GM19035 (cell line): ENCODE measurements around the gene GPSM1.

ENCODE experiments used
- ATAC-seq: cut with Tn5 transposase; IDR thresholded peaks from one replicate; pipeline ENCODE4 v1.9.1; 2021; ENCODE audit not compliant: unreplicated experiment

GPSM1 gene

DNA sequence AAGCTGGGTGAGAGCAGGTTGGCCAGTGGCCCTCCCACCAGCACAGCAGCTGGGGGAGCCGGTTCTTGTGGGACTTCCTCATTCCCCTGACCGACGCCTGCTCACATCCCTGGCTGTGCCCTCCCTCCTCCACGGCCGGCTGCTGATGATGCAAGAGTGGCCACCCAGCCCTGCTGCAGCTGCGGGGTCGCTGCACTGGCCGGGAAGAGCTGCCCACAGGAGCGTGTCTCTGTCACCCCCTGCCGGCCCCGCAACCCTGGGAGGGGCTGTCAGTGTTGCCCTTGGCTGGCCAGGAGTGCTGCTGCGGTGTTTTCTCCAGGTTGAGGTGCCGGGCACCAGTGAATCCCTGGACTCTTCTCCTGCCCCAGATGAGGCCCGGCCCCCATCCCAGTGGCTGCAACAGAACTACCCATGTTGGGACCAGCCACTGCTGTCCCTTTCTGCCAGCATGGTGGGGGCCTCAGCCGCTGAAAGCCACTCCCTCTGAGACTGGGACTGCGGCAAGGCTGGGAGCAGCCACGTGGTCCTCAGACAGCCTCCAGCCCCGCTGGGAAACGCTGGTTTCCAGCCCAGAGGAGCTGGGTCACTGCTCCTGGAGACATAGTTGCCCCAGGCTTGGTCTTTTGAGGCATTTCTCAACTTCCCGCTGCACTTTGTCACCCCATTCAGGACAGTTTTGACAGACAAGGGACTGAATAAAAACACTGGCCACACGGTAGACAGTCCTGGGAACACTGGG is 45.4 kb downstream of the GPSM1 start:
- no peak for ATAC-seq

DNA sequence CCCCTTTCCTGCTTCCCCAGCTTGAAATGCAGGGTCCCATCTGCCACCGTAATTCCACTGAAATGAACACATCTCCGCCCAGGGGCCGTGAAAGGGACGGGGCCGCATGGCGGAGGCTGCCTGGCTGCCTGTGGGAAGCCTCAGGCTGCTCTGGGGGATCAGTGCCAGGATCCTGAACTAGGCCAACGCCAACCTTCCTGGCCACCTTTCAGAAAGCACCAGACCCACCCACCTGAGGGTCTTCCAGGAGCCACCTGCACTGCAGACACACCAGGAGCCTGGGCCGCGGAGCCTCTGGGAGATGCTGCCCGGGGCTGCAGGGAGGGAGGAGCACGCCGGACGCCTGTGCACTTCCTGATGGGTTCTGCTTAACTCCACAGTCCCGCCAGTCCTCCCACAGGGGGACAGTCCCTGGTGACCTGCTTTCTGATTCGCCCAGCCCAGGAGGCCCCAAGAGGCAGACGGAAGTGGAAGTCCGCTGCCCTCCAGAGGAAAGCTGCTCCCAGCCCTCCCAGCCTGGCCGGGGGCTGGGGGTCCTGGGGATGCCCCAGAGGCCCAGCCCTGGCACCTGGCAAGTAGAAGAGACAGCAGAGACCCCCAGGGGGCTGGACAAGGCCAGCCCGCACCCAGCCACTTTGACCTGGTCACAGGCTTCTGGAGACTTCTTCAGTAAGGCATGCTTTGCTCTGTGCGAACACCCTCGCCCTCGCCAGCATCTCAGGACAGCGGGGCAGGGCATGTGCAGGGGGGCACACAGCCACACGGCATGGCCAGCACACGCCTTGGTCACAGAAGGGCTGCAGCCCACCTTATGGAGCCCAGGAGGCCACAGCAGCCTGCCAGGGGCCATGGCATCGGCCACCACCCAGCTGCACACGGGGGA is 46.2 kb downstream of the GPSM1 start, which contains the start of gene CARD9:
Gene CARD9, minus strand, starts transcription at position 370 of the 883 bp plus-strand sequence. CDS start 1,591 bp downstream, outside the sequence.
- ATAC-seq: no peak

DNA sequence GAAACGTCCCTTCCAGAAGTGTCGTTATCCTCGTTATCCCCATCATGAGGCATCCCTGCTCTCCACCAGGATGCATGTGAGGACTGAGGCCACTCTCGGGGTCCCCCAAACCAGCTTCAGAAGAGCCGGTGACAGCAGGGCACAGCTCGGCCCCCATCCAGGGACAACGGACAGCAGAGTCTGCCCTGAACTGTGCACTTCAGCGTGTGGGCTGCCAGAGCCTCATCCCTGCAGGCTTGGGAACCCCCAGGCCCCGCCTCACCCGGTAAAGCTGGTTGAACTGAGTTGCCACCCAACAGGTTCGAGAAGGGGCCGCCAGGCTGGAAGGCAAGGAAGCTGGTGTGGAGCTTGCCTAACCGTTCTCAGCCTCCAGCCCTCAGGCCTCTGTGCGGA is 46.8 kb downstream of the GPSM1 start:
- ATAC-seq: no peak

DNA sequence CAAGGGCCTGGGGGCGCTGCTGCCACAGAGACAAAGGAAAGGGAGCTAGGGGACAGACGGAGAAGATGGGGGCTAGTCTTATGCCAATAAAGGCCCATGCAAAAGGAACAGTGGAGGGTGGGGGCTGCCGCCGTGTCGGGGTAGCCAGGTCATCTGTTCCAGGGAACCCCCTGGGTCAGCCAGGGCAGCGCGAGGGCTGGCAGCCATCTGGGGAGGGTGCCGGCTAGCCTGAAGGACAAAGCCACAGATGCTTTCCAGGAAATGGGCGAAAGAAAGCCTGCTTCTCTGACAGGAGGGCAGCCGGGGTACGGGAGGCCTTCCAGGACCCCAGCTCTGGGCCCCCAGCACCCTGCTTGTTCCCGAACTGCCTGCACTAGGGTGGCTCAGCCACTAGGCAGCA is 47.8 kb downstream of the GPSM1 start:
- ATAC-seq: no peak

DNA sequence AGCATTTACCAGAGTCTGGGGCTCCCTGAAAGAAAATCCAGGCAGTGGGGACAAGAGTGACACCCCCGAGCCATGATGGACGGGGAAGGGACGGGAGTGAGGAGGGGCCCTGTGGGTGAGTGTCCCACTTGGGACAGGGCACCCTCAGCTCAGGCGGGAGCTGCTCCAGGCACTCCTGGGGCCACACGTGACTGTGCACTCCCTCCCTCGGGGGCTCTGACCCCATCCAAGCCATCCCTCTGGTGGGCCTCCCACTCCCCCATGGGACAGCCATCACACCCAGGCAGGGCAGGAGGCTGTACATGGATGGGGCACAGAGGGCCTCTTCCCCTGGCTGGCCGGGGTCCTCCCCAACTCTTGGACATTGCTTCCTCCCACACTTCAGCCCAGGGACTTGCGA is 49.1 kb downstream of the GPSM1 start:
- no peak for ATAC-seq

DNA sequence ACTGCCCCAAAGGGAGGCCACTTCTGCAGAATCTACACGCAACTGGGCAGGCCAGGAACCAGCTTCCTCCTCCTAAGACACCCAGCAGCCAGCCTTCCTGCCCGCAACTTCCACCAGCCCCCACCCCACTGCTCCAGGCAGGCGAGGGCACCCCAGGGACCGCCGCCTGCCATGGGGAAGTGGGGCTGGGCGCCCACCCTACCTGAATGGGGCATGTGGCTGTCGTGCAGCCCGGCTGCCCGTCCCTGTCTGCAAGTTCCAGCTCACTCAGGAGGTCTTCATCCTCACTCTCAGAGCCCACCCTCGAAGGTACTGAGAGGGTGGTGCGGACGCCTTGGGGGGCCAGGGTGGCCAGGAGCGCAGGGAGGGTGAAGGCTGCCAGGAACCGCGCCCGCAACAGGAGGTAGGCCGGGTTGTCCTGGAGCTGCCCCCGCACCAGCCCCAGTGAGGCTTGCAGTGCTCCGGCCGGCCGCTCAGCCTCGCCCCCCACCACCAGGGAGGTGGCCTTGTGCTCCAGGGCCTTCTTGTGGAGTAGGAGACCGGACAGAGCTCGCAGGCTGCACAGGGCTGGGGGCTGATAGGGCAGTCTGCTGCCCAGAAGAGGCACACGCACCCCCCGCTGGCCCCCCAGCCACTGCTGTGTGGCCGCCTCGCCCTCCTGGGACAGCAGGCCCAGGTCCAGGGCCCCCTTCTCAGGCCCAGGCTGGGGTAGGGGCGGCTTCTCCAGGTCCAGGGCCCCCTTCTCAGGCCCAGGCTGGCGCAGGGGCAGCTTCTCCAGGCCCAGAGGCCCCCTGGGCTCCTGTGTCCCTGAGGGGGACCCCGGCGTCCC is 50.2 kb downstream of the GPSM1 start:
- ATAC-seq: no peak

DNA sequence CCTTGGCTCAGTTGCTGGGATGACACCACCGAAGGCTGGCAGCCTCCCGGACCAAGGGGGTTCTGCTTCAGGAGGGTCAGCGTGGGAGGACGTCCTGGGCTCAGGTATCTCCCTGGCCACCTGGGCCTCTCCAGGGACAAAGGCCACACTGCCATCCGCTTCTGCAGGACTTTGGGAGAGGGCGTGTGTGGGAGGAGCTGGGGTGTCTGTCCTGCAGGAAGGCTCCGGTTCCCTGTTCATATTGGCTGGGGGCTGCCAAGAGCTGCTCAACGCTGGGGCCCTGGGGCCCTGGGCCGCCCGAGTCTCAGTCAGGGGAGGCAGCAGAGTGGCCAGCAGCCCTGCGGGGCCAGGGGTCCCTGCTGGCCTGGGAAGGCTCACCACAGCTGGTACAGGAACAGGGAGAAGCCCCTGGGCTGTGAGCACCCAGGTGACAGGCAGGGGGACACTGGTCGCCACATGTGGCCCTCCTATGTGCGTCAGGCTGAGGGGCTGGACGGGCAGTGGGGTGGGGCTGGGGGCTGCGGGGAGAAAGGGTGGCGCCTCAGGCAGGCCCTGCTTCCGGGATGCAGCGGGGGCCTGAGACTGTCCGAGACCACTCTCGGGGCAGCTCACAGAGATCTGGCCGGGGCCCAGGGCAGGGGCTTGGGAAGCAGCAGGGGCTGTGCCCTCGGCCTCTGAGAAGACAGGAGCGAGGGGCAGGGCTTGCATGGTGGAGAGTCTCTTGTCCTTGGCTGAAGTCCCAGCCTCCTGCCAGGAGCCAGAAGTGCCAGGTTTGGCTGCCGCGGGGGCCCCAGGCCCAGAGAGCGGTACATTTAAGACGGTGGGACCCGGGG is 51.0 kb downstream of the GPSM1 start:
- ATAC-seq: no peak

DNA sequence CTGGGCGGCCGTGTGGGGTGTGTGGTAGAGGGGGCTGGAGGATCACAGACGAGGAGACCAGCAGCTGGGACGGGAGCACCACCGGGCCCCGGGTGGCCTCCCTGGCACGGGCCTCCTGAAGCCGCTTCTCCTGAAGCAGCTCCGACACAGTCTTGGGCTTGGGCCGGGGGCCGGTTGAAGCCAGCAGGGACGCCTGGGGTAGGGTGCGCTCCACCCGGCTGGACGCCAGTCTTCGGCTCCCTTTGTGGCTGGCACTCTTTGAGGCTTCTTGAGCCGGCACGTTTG is 51.6 kb downstream of the GPSM1 start:
- ATAC-seq: no peak

DNA sequence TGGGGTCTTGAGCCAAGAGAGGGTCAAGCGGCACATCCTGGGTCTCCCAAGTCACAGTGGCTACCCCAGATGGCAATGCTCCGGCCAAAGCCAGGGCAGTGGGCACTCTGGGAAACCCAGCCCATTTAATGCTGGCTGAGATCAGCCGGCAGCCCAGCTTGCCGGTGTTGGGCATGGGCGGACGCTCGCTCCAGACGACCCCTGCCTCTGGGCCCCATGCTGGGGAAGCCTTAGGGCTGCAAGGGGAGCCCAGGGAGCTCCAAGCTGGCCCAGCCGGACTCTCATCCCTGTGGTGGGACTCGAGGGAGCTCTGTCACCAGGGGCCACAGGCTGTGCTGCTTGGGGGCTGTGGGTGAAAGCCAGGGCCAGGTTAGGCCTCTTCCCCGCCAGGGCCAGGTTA is 52.1 kb downstream of the GPSM1 start:
- ATAC-seq: no peak

DNA sequence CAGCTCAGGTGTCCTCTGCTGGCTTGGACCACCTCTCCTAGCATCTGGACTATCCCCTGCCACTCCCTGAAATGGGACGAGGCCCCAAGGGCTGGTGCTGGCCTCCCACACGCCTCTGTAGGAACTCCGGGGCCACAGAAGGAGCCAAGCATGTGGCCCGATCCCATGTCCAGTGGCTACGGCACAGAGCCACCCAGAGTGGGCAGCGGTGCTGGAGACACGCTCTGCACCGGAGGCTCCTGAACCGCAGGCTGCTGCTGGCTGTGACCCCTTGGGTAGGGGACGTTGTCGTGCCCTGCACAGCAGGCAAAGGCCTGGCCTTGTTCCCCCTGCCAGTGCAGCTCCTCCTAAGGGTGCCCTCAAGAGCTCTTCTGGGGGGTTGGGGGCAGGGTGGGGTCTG is 52.6 kb downstream of the GPSM1 start:
- no peak for ATAC-seq

DNA sequence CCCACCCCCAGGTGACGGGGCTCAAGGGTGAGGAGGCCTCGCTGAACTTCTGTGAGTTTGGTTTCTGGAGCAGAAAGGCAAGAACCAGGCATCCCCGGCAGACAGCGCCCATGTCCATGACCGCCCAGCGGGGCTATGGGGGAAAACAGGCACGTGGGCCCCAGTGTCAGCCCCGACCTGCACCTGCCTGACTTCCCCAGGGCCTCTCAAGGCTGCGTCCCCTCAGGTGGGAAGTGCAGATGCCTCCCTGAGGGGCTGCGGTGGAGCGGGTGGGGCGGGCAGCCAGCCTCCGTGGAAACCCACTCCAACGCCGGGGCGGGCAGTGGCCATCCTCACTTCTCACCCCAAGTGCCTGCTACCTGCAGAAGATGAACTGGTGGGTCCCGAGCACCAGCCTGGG is 53.0 kb downstream of the GPSM1 start:
- ATAC-seq: no peak

DNA sequence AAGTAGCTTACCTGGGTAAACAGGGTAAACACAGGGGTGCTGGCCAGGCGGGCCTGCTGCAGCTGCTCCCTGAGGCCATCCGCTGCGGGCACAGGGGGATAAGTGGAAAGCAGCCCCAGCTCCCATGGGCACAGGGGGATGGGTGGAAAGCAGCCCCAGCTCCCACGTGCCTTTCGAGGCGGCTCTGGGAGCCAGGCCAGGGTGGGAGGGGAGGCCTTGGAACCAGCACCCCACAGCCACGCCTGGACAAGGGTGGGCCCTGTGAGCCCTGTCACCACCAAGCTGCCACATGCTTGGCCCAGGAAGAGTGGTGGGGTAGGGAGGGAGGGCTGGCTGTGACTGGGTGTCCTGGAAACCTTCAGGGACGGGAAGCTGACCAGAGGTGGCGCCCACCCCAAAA is 54.0 kb downstream of the GPSM1 start:
- ATAC-seq: no peak

DNA sequence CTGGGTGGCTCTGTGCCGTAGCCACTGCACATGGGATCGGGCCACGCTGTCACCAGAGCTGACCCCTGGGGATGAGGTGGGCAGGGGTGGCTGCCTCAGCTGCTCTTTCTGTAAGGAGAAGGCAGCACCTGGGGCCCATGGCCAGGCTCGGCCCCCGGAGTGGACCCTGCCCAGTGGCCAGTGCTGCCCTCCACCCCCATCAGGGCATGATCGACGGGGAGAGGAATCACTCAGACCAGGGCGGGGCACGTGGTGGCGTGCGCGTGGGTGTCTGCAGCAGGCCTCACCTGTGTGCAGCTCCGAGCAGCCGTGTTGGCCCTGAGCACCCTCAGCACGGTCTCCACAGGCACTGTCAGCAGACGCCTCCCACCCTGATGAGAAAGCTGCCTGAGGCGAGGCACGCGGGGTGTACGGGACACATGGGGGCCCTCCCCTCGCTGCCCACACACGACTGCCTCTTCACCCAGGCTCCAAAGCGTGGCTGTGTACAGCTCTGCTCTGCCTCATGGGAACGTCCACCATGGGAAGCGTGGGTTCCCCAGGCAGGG is 54.7 kb downstream of the GPSM1 start:
- ATAC-seq: no peak

DNA sequence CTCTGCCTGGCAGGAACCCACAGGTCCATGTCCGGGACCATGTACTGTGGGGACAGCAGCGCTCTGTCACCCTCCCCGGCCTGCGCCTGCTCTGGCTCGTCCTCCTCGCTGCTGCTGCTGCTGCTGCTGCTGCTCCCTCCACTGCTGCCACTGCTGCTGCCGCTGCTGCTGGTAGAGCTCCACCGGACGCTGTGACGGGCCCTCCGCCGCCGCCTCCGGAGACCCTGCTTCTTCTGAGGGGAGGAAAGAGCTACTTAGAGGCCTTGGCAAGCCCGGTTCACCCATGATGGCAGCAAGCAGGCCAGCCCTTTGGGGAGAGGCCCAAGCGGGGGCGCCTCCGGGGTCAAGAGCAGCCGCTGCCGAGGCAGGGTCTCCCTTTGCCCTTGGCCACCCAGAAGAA is 56.1 kb downstream of the GPSM1 start:
- ATAC-seq: no peak

DNA sequence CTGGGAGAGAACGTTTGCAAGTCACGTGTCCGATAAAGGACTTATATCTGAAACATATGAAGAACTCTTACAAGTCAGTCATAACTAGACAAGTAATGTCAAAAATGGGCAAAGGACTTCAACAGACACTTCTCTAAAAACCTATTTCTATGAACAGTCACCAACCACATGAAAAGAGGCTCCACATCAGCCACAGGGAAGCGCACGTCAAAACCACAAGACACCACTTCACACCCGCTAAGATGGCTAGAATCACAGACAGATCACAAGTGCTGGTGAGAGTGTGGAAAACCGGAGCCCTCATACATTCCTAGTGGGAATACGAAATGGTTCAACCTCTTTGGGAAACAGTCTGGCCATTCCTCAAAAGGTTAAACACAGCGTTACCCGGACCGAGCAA is 57.7 kb downstream of the GPSM1 start:
- ATAC-seq: no peak

DNA sequence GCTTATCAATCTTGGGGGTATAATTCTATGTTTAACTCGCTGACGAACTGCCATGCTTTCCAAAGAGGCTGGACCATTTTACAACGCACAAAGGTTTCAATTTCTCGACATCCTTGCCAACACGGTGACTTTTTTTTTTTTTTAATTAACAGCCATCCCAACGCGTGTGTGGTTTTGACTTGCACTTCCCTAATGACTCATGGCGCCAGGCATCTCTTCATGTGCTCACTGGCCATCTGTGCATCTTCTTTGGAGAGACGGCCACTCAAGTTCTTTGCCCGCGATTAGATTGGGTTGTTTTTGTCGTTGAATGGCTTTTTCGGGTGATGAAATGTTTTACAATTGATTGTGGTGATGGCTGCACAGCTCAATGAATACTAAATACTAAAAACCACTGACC is 58.7 kb downstream of the GPSM1 start:
- ATAC-seq: no peak

DNA sequence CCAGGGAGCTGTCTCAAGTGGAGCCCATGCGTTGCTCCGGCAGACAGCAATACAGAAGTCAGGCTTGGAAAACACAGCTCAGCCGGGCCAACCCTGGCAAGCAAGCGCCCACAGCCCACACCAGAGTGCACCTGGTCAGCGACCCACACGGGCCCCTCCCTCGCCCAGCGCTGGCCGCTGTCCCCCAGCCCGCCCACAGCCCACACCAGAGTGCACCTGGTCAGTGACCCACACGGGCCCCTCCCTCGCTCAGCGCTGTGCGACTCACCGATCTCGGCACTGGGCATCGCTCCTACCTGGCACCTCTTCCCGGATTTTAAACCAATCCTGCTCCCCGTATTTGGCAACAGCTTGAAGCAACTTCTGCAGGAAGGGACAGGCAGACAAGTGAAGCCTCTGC is 59.9 kb downstream of the GPSM1 start:
- no peak for ATAC-seq

DNA sequence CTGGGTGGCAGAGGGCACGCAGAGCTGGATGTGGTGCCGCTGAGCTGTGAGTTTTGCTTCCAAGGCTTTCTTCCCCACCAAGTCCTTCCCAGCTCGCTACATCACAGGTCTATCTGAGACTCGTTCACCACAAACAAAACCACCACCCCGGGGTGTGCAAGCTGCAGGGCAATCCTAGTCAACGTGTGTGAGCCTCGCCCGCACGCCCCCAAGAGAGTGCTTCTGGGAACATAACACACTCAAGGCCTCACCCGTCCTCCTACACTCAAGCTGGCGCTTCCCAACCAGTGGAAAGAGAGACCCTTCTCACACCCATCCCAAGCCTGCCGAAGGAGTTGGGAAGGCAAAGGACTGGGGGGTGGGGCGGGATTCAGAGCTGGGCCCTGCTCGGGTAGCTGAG is 62.1 kb downstream of the GPSM1 start:
- no peak for ATAC-seq

DNA sequence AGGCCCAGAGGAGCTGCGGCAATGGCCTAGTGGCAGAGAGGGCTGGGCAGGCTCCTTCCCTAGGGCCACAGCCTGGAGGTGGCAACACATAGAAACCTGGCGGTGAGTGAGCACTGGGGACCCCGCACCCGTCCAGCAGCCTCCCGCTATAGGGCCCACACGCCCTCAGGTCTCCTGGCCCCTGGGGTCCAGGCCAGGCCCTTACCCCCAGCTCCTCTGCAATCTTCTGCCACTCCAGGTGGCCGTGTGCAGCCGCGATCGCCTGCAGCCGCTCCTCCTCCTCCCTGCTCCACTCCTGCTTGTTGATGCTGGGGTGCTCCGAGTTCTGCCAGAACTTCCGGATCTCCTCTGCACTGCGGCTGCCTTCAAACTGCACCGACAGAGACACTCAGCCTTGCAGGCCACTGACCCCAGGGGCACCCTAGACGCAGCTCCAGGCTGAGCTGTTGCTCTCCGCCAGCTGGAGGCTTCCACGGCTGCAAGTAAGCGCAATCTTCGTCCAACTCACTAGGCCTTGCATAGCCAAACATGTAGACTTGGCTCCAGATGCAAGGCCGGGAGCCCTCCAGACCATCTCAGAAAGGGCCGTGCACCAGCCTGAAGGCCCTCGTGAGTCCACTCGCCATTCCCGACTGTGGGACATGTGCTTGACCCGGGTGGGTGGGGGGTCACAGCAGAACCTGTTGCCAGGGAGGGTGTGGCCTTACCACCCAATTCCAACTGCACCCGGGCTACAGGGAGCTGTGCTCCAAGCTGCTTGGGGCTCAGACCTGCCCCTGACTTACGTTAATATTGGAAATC is 64.6 kb downstream of the GPSM1 start:
- no peak for ATAC-seq
